HEK293 (cell line): ENCODE measurements around the gene CAPN12.

Experiments used
- CTCF ChIA-PET: fragments of 350-600 bp; formaldehyde crosslinking; extraction: SDS; loops from one replicate; lab custom pipeline; 2021; ENCODE audit warnings: antibody characterized with exemption; lab: Yijun Ruan, JAX
- POLR2A ChIA-PET: fragments of 300-600 bp; formaldehyde crosslinking; extraction: SDS; loops from one replicate; lab custom pipeline; 2020; ENCODE audit warnings: antibody characterized with exemption, inconsistent platforms; lab: Yijun Ruan, JAX
- H3K27ac ChIP-seq: fragments of 200-500 bp; sonication (Bioruptor generic); 2 replicates; pipeline ENCODE4 v1.5.1; 2014; ENCODE audit warnings: low read depth, low read length, control low read depth, inconsistent platforms; ENCODE audit errors: extremely low read depth
- H3K36me3 ChIP-seq, 2 experiments: fragments of 200-500 bp in 1 of 2; sonication (Bioruptor generic) in 1 of 2; 1 replicate in 1 of 2; 2 replicates in 1 of 2; pipeline ENCODE4 v1.5.1; 2014 to 2017; ENCODE audit warnings: inconsistent platforms in 2 of 2, low read length in 2 of 2; ENCODE audit not compliant: control insufficient read depth in 2 of 2, insufficient read depth in 1 of 2
- H3K4me1 ChIP-seq: fragments of 200-500 bp; sonication (Bioruptor generic); 2 replicates; pipeline ENCODE4 v1.5.1; 2014; ENCODE audit warnings: mild to moderate bottlenecking, low read length, inconsistent platforms; ENCODE audit not compliant: control insufficient read depth, insufficient read depth
- H3K4me3 ChIP-seq: 2 replicates; pipeline ENCODE4 v1.5.1; 2011; ENCODE audit warnings: low read depth, mild to moderate bottlenecking, control low read depth, low read length, moderate library complexity
- H3K9me3 ChIP-seq: fragments of 200-500 bp; sonication (Bioruptor generic); 2 replicates; pipeline ENCODE4 v1.5.1; 2014; ENCODE audit warnings: low read depth, low read length, inconsistent platforms; ENCODE audit not compliant: control insufficient read depth, insufficient read depth
- BCL11B ChIP-seq: fragments of 450-650 bp; formaldehyde crosslinking; IDR thresholded peaks from 2 replicates; pipeline ENCODE4 v1.5.1; 2016; ENCODE audit warnings: low read depth, missing biosample characterization, missing genetic modification characterization
- GLIS2 ChIP-seq: fragments of 450-650 bp; formaldehyde crosslinking; IDR thresholded peaks from 2 replicates; pipeline ENCODE4 v1.5.1; 2016; ENCODE audit warnings: missing biosample characterization, missing genetic modification characterization
- HIC1 ChIP-seq: fragments of 450-650 bp; formaldehyde crosslinking; IDR thresholded peaks from 2 replicates; pipeline ENCODE4 v1.5.1; 2016; ENCODE audit warnings: missing biosample characterization, missing genetic modification characterization
- KLF8 ChIP-seq: fragments of 450-650 bp; formaldehyde crosslinking; IDR thresholded peaks from 2 replicates; pipeline ENCODE4 v1.5.1; 2016; ENCODE audit warnings: missing biosample characterization, missing genetic modification characterization
- SCRT1 ChIP-seq: fragments of 450-650 bp; formaldehyde crosslinking; IDR thresholded peaks from 2 replicates; pipeline ENCODE4 v1.5.1; 2016; ENCODE audit warnings: missing biosample characterization, missing genetic modification characterization, borderline replicate concordance
- SCRT2 ChIP-seq: fragments of 450-650 bp; formaldehyde crosslinking; IDR thresholded peaks from 2 replicates; pipeline ENCODE4 v1.5.1; 2016; ENCODE audit warnings: missing biosample characterization, missing genetic modification characterization
- ZBTB10 ChIP-seq: fragments of 450-650 bp; formaldehyde crosslinking; IDR thresholded peaks from 2 replicates; pipeline ENCODE4 v1.5.1; 2016; ENCODE audit warnings: missing biosample characterization, missing genetic modification characterization
- ZNF266 ChIP-seq: fragments of 450-650 bp; formaldehyde crosslinking; IDR thresholded peaks from 2 replicates; pipeline ENCODE4 v1.5.1; 2016; ENCODE audit warnings: missing biosample characterization, missing genetic modification characterization, low read depth
- ZNF280C ChIP-seq: fragments of 450-650 bp; formaldehyde crosslinking; IDR thresholded peaks from 2 replicates; pipeline ENCODE4 v1.5.1; 2016; ENCODE audit warnings: missing biosample characterization, missing genetic modification characterization
- ZNF488 ChIP-seq: fragments of 450-650 bp; formaldehyde crosslinking; IDR thresholded peaks from 2 replicates; pipeline ENCODE4 v1.5.1; 2016; ENCODE audit warnings: missing biosample characterization, missing genetic modification characterization
- ZNF501 ChIP-seq: fragments of 450-650 bp; formaldehyde crosslinking; IDR thresholded peaks from 2 replicates; pipeline ENCODE4 v1.5.1; 2016; ENCODE audit warnings: missing biosample characterization, missing genetic modification characterization
- ZNF513 ChIP-seq: fragments of 450-650 bp; IDR thresholded peaks from 2 replicates; pipeline ENCODE4 v1.5.1; 2018; ENCODE audit warnings: missing biosample characterization, missing genetic modification characterization
- ZNF664 ChIP-seq: fragments of 450-650 bp; formaldehyde crosslinking; IDR thresholded peaks from 2 replicates; pipeline ENCODE4 v1.5.1; 2016; ENCODE audit warnings: missing biosample characterization, missing genetic modification characterization
- ZNF677 ChIP-seq: fragments of 450-650 bp; IDR thresholded peaks from 2 replicates; pipeline ENCODE4 v1.5.0; 2018; ENCODE audit warnings: missing biosample characterization, mild to moderate bottlenecking, missing genetic modification characterization, moderate library complexity

CAPN12 gene

GRCh38 chr19:38737921-38738737 lies 6.1 kb downstream of the CAPN12 start:
- TF ChIP-seq SCRT1: peak; percentile 93
- no peak for TF ChIP-seq ZNF664
- TF ChIP-seq KLF8 (tag by site-specific recombination): no peak
- no peak for TF ChIP-seq ZNF501 (tag by site-specific recombination)
- TF ChIP-seq BCL11B (tag by site-specific recombination): no peak
- peak; percentile 43; the same call in 1 of the 2 replicates for TF ChIP-seq GLIS2 (tag by site-specific recombination)
- TF ChIP-seq SCRT2 (tag by site-specific recombination): peak; percentile 99
- no peak for TF ChIP-seq ZNF266 (tag by site-specific recombination)
- no peak for TF ChIP-seq ZNF280C
- peak; percentile 54; the same call in 1 of the 2 replicates for TF ChIP-seq HIC1
- no peak for TF ChIP-seq ZNF488 (tag by site-specific recombination)
- TF ChIP-seq, all 188 proteins: peak for 4
- Histone ChIP-seq H3K9me3 (no peaks in the 10 kb centered on the region), H3K27ac (no peak overlapping the region), H3K4me1 (peaks cover 5% of the 10 kb centered on the region), H3K4me3 (no peak overlapping the region), H3K36me3 (no peaks in the 10 kb centered on the region; a peak in 1 of 3 replicates)
- ChIA-PET POLR2A (interaction anchor here (0.6 to 0.9 kb wide), 2 partner anchors 94 to 111 kb away, joined by 3 read pairs; no protein-coding TSS in a partner anchor), CTCF (interaction anchor here (0.6 to 1.2 kb wide), 6 partner anchors 23 to 150 kb away, joined by 3 to 7 read pairs (median 3); no protein-coding TSS in a partner anchor)

GRCh38 chr19:38737281-38737865 lies 6.9 kb downstream of the CAPN12 start:
- H3K4me1 ChIP-seq: peaks cover 5% of the 10 kb centered on the region

More at GRCh38 chr19:38737281-38737865, 6.9 kb downstream of the CAPN12 start:
- peaks cover 0 to 1% of the 10 kb centered on the region in 2 experiments; a peak in 1 of 3 replicates for H3K36me3 ChIP-seq
- H3K27ac ChIP-seq: no peak overlapping the region
- TF ChIP-seq ZNF677 (no peak), ZNF513 (tag by site-specific recombination) (peak; percentile 77), ZBTB10 (tag by site-specific recombination) (0 out of 2 replicates have a peak, but pooled peaks have one; percentile 12)
- POLR2A ChIA-PET: interaction anchor here (0.6 to 1.3 kb wide), 4 partner anchors 93 to 115 kb away, joined by 3 read pairs; no protein-coding TSS in a partner anchor
- no peak overlapping the region for H3K4me3 ChIP-seq
- H3K9me3 ChIP-seq: no peaks in the 10 kb centered on the region
- CTCF ChIA-PET: interaction anchor here (0.6 to 0.8 kb wide), 3 partner anchors 101 to 150 kb away, joined by 3 to 7 read pairs (median 3); no protein-coding TSS in a partner anchor
